LNCaP clone FGC (cell line): Measurements from ENCODE around the gene GPR52.
"Not testable (repeated sequence)": the region's sequence is repeated elsewhere in the genome, so short reads cannot be mapped to it uniquely, and the experiment has no call there.

Source experiments
- DNase-seq: peaks from one replicate; pipeline ENCODE4 v3.0.0-alpha.2; 2011; ENCODE audit warnings: low read depth
- H3K4me3 ChIP-seq: 2 replicates; pipeline ENCODE4 v1.5.1; 2011; ENCODE audit warnings: mild to moderate bottlenecking, low read depth, low read length, control low read depth
- CTCF ChIP-seq: IDR thresholded peaks from 2 replicates; pipeline ENCODE4 v1.5.1; 2012; ENCODE audit warnings: mild to moderate bottlenecking; ENCODE audit not compliant: control insufficient read depth, insufficient read depth; ENCODE audit errors: extremely low read depth

Gene GPR52

GRCh38 chr1:174407665-174408064 lies 40.1 kb upstream of the GPR52 start:
- no peak for TF ChIP-seq CTCF
- no peak for DNase-seq
- no peak overlapping the region for H3K4me3 ChIP-seq

GRCh38 chr1:174408146-174408545 lies 39.6 kb upstream of the GPR52 start:
- no peak for DNase-seq
- no peak for TF ChIP-seq CTCF
- no peak overlapping the region for H3K4me3 ChIP-seq

- H3K4me3 ChIP-seq, DNase-seq: not testable (repeated sequence)
These were observed 38.0 kb upstream of the GPR52 start for GRCh38 chr1:174409801-174410200.

GRCh38 chr1:174413632-174414031 lies 34.1 kb upstream of the GPR52 start:
- no peak overlapping the region for H3K4me3 ChIP-seq
- peak; percentile 50 for TF ChIP-seq CTCF
- DNase-seq = no peak

GRCh38 chr1:174414203-174414602 lies 33.6 kb upstream of the GPR52 start:
- no peak for TF ChIP-seq CTCF

GRCh38 chr1:174415506-174415905 lies 32.3 kb upstream of the GPR52 start:
- TF ChIP-seq CTCF = no peak
- no peak for DNase-seq
- no peak overlapping the region for H3K4me3 ChIP-seq

More at GRCh38 chr1:174414203-174414602, 33.6 kb upstream of the GPR52 start:
- no peak overlapping the region for H3K4me3 ChIP-seq
- DNase-seq = no peak

GRCh38 chr1:174417921-174418320 lies 29.8 kb upstream of the GPR52 start:
- H3K4me3 ChIP-seq = no peak overlapping the region
- no peak for TF ChIP-seq CTCF
- no peak for DNase-seq

- no peak for DNase-seq
- TF ChIP-seq CTCF = no peak
- H3K4me3 ChIP-seq = no peak overlapping the region
These were observed 22.6 kb upstream of the GPR52 start for GRCh38 chr1:174425121-174425520.
